Esophagus muscularis mucosa (tissue), 4 donors: Measurements from ENCODE around the gene ZNF76.

ENCODE experiments used
- CTCF ChIP-seq, 3 experiments: fragments of 200-600 bp in 2 of 3; fragments of 450-650 bp in 1 of 3; sonication (generic) in 2 of 3; IDR thresholded peaks; one replicate each; pipeline ENCODE4 v1.5.1; 2017 to 2019; ENCODE audit warnings: antibody characterized with exemption in 3 of 3, mild to moderate bottlenecking in 2 of 3, moderate library complexity in 1 of 3
- EP300 ChIP-seq: sonication (generic); formaldehyde crosslinking; IDR thresholded peaks from one replicate; pipeline ENCODE4 v1.6.1; 2017; ENCODE audit warnings: antibody characterized with exemption
- POLR2A ChIP-seq: fragments of 450-650 bp; IDR thresholded peaks from one replicate; pipeline ENCODE4 v1.6.1; 2017; ENCODE audit warnings: antibody characterized with exemption, moderate library complexity, mild to moderate bottlenecking, low read depth
- POLR2AphosphoS5 ChIP-seq, 2 donors: sonication (generic); formaldehyde crosslinking; IDR thresholded peaks; one replicate each; pipeline ENCODE4 v1.6.1; 2017; ENCODE audit warnings: antibody characterized with exemption in 2 of 2

GRCh38 chr6:35298625-35299140 lies 39.1 kb downstream of the ZNF76 start:
- TF ChIP-seq CTCF (IDR thresholded peaks at IDR 0.05) (no peak), POLR2AphosphoS5 (IDR thresholded peaks at IDR 0.05) (no peak), POLR2A (no peak), EP300 (no peak)
